NOMO-1 (cell line): ENCODE data around the gene CDNF.
"Not testable (repeated sequence)": the region's sequence is repeated elsewhere in the genome, so short reads cannot be mapped to it uniquely, and the experiment has no call there.

Experiments
- DNase-seq, 2 experiments: peaks; one replicate each; lab custom pipeline; 2025; ENCODE audit not compliant: unreplicated experiment in 2 of 2; lab: John Stamatoyannopoulos, UW

Gene CDNF

GRCh38 chr10:14837757-14838581, at the start of gene CDNF, which contains the start of the genes HSPA14 and MSANTD7:
TSS of gene CDNF (minus strand) at chr10:14838037. CDS start at chr10:14837946, 91 bp downstream.
TSS of gene HSPA14 (plus strand) at chr10:14838306. CDS start at chr10:14838403, 97 bp downstream.
TSS of gene MSANTD7 (plus strand) at chr10:14838306. CDS start at chr10:14842285, 3,979 bp downstream.
- peak; percentile 94 to 99 for DNase-seq

GRCh38 chr10:14884082-14884481, 46.2 kb upstream of the CDNF start:
- DNase-seq = no peak

- no peak for DNase-seq
These were observed 42.4 kb upstream of the CDNF start for GRCh38 chr10:14880229-14880628.

GRCh38 chr10:14879928-14880193, 42.0 kb upstream of the CDNF start:
- no peak for DNase-seq

GRCh38 chr10:14879124-14879927, 41.5 kb upstream of the CDNF start:
- no peak for DNase-seq

GRCh38 chr10:14878266-14879123, 40.7 kb upstream of the CDNF start, which contains the start of gene SUV39H2:
TSS of gene SUV39H2 (plus strand) at chr10:14878866. CDS start at chr10:14878889, 23 bp downstream.
- peak; percentile 90 to 96 for DNase-seq

- no peak for DNase-seq
These were observed 38.9 kb upstream of the CDNF start for GRCh38 chr10:14876764-14877163.

- DNase-seq = no peak
These were observed 38.1 kb upstream of the CDNF start for GRCh38 chr10:14875941-14876340.

GRCh38 chr10:14873090-14873760, 35.4 kb upstream of the CDNF start:
- no peak for DNase-seq

GRCh38 chr10:14864871-14865270, 27.0 kb upstream of the CDNF start:
- DNase-seq = not testable (repeated sequence)

- DNase-seq = not testable (repeated sequence)
These were observed 26.6 kb upstream of the CDNF start for GRCh38 chr10:14864466-14864865.

GRCh38 chr10:14860791-14861190, 23.0 kb upstream of the CDNF start:
- DNase-seq = no peak

GRCh38 chr10:14859775-14860174, 21.9 kb upstream of the CDNF start:
- no peak for DNase-seq

GRCh38 chr10:14859043-14859442, 21.2 kb upstream of the CDNF start:
- DNase-seq = no peak

- DNase-seq = no peak
These were observed 20.6 kb upstream of the CDNF start for GRCh38 chr10:14858338-14858960.

- no peak for DNase-seq
These were observed 17.6 kb upstream of the CDNF start for GRCh38 chr10:14855453-14855852.

- DNase-seq = no peak
These were observed 14.4 kb upstream of the CDNF start for GRCh38 chr10:14852236-14852635.

- DNase-seq = no peak
These were observed 7.1 kb upstream of the CDNF start for GRCh38 chr10:14844948-14845347.

GRCh38 chr10:14843327-14843988, 5.6 kb upstream of the CDNF start:
- no peak for DNase-seq
